C4-2B (cell line): ENCODE measurements around the gene ECE1.

Experiments used
- CTCF ChIP-seq: fragments of 450-650 bp; conservative IDR thresholded peaks from 2 replicates; pipeline ENCODE4 v1.5.1; 2017; ENCODE audit warnings: mild to moderate bottlenecking
- ZFX ChIP-seq: fragments of 450-650 bp; IDR thresholded peaks from 2 replicates; pipeline ENCODE4 v1.6.1; 2017

- TF ChIP-seq CTCF (no peak), ZFX (no peak)
Observed at GRCh38 chr1:21234779-21235178, 55.5 kb downstream of the ECE1 start.
